Adipocyte (in vitro differentiated cells): ENCODE measurements around the gene ANAPC15.

Source experiments
- DNase-seq: peaks from one replicate; pipeline ENCODE4 v3.0.0-alpha.2; 2015; ENCODE audit warnings: low read depth
- H3K27me3 ChIP-seq: replicated peaks from 2 replicates; pipeline ENCODE4 v1.7.0; 2013; ENCODE audit warnings: mild to moderate bottlenecking, low read length, moderate library complexity; ENCODE audit not compliant: control insufficient read depth, insufficient read depth
- H3K36me3 ChIP-seq: 2 replicates; pipeline ENCODE4 v1.7.0; 2013; ENCODE audit warnings: low read length, mild to moderate bottlenecking, moderate library complexity; ENCODE audit not compliant: control insufficient read depth, insufficient read depth, severe bottlenecking
- H3K4me1 ChIP-seq: 2 replicates; pipeline ENCODE4 v1.7.0; 2013; ENCODE audit warnings: mild to moderate bottlenecking, low read length, moderate library complexity; ENCODE audit not compliant: control insufficient read depth, insufficient read depth
- H3K4me3 ChIP-seq: 2 replicates; pipeline ENCODE4 v1.7.0; 2013; ENCODE audit warnings: mild to moderate bottlenecking, low read length, moderate library complexity
- H3K9ac ChIP-seq: 2 replicates; pipeline ENCODE4 v1.7.0; 2013; ENCODE audit warnings: mild to moderate bottlenecking, low read length, moderate library complexity
- H3K9me3 ChIP-seq: 2 replicates; pipeline ENCODE4 v1.7.0; 2013; ENCODE audit warnings: mild to moderate bottlenecking, low read length, moderate library complexity; ENCODE audit not compliant: control insufficient read depth

Gene ANAPC15

DNA sequence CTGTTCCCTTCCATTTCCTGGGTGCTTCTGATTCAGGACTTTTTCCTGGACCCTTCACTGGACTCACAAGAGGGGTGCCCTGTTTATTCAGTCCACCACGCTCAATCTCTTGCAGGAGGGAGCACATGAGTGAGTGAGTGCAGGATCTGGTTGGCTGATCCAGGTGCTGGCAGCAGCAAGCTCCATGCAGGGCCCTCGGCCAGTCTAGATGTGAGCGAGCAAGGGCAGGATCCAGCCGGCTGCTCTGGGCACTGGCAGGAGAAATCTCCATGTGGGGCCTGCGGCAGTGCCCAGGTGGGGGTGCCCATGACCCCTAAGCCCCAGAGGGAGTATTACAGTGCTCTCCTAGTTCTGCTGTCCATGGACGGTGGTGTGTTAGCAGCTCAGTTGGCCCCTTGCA, 11.6 kb upstream of the ANAPC15 start:
- Histone ChIP-seq H3K27me3 (no peaks in the 10 kb centered on the region), H3K9me3 (peaks cover 5% of the 10 kb centered on the region), H3K9ac (no peak overlapping the region), H3K4me1 (peaks cover 6% of the 10 kb centered on the region), H3K4me3 (no peak overlapping the region), H3K36me3 (no peaks in the 10 kb centered on the region)
- DNase-seq: no peak

DNA sequence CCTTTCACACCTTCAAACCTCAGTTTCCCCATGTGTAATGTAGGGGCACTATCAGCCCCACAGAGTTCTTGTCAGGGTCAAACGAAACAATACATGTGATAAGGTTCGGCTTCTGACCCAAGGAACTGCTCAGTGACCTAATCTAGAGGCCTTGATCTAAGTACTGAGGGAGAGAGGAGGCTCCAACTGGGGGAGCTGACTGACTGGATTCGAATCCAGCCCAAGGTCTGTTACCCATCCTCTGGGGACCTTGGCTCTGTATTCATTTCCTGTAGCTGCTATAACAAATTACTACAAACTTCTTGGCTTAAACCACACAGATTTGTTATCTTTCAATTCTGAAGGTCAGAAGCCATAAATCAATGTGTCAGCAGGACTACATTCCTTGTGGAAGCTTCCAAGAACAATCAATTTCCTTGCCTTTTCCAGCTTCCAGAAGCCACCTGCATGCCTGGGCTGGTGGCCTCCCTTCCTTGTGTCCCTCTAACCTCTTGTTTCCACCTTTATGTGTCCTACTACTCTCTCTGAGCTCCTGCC, 10.7 kb upstream of the ANAPC15 start:
- Histone ChIP-seq H3K9ac (no peak overlapping the region), H3K9me3 (no peaks in the 10 kb centered on the region)
- DNase-seq: no peak

DNA sequence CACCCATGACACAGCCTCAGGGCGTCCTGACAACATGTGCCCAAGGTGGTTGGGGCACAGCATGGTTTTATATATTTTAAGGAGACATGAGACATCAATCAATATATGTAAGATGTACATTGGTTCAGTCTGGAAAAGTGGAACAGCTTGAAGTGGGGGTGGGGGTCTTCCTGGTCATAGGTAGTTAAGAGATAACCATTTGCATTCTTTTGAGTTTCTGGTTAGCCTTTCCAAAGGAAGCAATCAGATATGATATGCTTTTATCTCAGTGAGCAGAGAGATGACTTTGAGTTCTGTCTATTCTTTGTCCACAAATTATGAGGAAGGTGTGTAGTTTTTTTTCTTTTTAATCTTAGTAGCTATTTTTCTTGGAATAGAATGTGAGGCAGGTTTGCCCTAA, 10.1 kb upstream of the ANAPC15 start:
- no peak overlapping the region for H3K4me3 ChIP-seq
- no peaks in the 10 kb centered on the region for H3K27me3 ChIP-seq
- H3K36me3 ChIP-seq: no peaks in the 10 kb centered on the region
- no peak for DNase-seq
- no peak overlapping the region for H3K9ac ChIP-seq
- no peaks in the 10 kb centered on the region for H3K9me3 ChIP-seq
- H3K4me1 ChIP-seq: peaks cover 14% of the 10 kb centered on the region

More for the DNA sequence above, 10.7 kb upstream of the ANAPC15 start:
- H3K36me3 ChIP-seq: no peaks in the 10 kb centered on the region
- H3K4me1 ChIP-seq: peaks cover 13% of the 10 kb centered on the region
- no peak overlapping the region for H3K4me3 ChIP-seq
- no peaks in the 10 kb centered on the region for H3K27me3 ChIP-seq

DNA sequence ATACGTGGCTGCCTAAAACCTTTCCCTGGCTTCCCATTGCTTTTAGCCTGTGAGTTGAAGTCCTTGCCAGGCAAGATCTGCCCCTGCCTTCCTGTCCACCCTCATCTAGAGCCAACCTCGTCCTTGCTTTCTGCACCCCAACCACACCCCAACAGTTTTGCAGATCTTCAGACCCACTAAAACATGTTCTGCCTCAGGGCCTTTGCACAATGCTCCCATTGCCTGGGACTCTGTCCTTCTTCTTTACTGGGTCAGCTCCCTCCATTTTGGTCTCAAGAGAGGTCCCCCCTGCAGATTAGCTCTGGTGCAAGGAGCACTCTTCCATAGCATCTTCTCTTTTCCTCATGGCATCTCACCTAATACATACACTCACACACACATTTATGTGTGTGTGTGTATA, 8.4 kb upstream of the ANAPC15 start:
- no peak for DNase-seq
- H3K9ac ChIP-seq: no peak overlapping the region
- no peaks in the 10 kb centered on the region for H3K36me3 ChIP-seq
- no peaks in the 10 kb centered on the region for H3K27me3 ChIP-seq
- no peak overlapping the region for H3K4me3 ChIP-seq
- peaks cover 14% of the 10 kb centered on the region for H3K4me1 ChIP-seq
- H3K9me3 ChIP-seq: no peaks in the 10 kb centered on the region

DNA sequence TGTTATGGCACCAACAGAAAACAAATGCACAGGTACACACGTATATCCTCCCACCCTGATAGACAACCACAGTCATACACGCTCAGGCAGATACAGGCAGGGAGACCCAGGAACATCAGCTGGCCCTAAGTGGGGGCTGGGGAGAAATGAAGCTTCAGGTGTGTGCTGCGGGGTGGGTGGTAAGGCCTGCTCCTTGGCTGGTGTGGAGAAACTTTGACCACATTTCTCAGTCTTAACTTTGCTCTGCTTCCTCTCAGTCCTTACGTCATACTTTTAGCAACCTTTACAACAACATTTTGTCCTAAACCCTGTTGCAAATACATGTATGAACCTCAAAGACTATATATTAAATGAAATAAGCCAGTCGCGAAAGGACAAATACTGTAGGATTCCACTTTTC, 6.7 kb upstream of the ANAPC15 start:
- no peak for DNase-seq
- no peaks in the 10 kb centered on the region for H3K36me3 ChIP-seq
- H3K9me3 ChIP-seq: no peaks in the 10 kb centered on the region
- no peak overlapping the region for H3K4me3 ChIP-seq
- H3K4me1 ChIP-seq: peaks cover 14% of the 10 kb centered on the region
- H3K9ac ChIP-seq: peak overlapping the region; percentile 37
- no peaks in the 10 kb centered on the region for H3K27me3 ChIP-seq

DNA sequence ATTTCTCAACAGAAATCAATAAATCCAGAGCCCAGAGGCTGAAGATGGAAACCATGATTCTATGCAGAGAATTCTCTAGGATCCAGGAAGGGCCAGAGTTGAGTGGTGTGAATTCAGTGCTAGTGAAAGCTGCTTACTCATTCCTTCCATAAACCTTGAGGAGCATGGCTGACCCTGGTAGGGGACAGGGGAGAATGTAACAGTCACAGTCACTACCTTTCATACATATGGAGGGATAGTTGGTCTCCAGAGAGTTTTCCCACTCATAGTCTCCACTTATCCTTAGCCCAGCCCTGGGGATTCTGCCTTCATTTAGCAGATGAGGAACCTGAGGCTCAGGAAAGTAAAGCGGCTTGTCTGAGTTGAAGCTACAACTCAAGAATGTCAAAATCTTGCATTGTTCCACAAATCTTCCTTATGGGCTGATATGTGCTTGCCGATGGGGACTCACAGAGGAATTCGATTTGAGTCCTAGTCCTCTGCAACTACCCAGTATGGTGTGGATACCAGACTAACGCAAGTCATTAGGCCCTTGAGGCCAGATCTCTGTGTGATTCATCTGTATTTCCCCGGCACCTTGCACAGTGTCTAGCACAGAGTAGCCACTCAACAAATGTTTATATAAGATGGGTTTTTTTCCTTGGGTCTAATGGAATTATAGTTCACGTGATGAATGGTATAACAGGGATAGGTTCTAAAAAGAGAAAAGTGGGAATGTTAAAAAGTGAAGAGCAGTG, 3.7 kb upstream of the ANAPC15 start:
- H3K9me3 ChIP-seq: no peaks in the 10 kb centered on the region
- no peak overlapping the region for H3K4me3 ChIP-seq
- no peaks in the 10 kb centered on the region for H3K27me3 ChIP-seq
- DNase-seq: no peak
- H3K36me3 ChIP-seq: no peaks in the 10 kb centered on the region
- H3K9ac ChIP-seq: no peak overlapping the region
- H3K4me1 ChIP-seq: peaks cover 35% of the 10 kb centered on the region

DNA sequence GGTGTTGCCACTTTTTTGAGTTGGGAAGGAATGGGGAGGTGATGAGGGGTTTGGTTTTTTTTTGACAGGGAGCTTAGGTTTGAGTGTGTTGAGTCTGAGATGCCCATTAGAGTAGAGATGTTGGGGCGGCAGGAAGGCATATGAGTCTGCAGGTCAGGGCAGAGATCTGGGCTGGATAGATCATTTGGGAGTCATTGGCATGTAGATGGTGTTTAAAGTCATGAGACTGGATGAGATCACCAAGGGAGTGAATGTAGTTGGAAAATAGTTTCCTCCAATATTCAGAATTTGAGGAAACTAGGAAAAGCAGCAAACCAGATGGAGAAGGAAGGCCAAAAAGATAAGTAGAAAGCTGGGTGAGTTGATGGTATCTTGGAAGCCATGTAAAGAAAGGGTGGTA, 2.1 kb upstream of the ANAPC15 start:
- H3K4me3 ChIP-seq: no peak overlapping the region
- H3K9ac ChIP-seq: no peak overlapping the region
- H3K9me3 ChIP-seq: no peaks in the 10 kb centered on the region
- peaks cover 35% of the 10 kb centered on the region for H3K4me1 ChIP-seq
- DNase-seq: no peak
- H3K36me3 ChIP-seq: no peaks in the 10 kb centered on the region
- no peaks in the 10 kb centered on the region for H3K27me3 ChIP-seq

DNA sequence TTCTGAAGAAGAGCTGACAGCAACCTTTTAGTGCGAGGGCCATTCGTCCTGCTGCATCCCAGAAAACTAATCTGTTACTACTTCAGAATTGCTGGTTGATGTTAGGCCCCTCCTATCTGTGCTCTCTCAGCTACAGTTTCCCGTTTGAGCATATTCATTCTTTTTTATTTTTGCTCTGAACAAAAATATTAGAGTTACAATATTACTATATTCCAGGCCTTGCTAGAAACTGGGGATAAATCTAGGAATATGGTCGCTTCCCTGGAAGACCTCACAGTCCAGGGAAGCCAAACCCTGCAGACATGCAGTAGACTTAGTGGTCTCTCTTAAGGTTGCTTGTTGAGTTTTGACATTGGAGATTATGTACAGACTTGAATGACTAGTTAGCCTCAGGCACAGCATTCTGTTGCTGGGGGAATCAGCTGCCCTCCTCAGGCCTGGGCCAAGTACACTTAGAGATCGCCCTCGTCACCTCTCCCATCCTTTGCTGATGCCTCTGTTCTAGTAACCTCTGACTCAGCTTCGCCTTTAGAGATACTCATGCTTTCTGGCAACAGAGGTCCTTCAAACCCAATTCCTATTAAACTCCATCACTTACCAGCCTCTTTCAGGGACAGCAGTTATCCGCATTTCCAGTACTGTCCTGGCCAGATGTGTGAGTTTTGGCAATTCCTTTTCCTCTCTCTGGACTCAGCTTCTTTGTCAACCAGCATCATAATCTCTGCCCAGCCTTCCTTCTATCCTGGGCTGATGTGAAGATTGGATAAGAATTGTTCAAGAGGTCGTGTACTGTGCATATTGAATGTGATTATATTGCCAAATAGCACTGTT, 698 bp upstream of the ANAPC15 start:
- H3K36me3 ChIP-seq: no peaks in the 10 kb centered on the region
- peak overlapping the region; percentile 89 for H3K4me3 ChIP-seq
- H3K9me3 ChIP-seq: no peaks in the 10 kb centered on the region
- no peaks in the 10 kb centered on the region for H3K27me3 ChIP-seq
- peak overlapping the region; percentile 97 for H3K9ac ChIP-seq
- peaks cover 23% of the 10 kb centered on the region for H3K4me1 ChIP-seq
- DNase-seq: peak; percentile 33

DNA sequence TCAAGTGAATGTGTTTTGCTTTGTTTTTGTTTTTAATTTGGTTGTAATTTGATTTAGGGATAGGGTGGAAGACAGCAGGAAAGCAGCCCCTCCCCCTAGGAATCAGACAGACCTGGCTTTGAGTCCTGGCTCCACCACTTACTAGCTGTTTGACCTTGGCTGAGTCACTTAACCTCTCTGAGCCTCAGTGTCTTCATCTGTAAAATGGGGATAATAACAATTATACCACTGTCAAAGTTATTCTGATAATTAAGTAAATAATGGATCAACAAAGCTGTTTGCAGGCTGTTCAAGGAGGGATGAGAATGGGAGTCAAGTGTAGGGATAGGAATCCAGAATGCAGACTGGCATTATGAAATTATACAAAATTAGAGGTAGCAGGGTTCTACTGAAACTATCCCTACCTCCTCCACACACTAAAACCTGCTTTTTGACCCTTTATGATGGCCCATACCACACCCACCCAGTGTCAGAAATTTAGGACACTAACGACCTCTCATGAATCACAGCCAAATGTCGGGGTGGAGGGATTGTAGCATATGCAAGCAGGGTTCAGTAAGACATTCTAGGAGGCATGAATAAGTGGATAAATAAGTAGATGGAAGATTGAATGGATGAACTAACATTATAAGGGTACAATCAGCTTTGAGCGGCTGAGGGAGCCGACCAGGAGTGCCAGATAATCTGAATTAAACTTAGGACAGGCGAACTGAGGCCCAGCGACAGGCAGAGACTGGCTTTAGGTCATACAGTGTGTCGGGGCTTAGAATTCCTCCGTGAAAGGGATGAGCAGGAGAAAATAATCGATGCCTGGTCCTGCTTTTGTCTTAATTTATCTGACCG, 974 bp downstream of the ANAPC15 start:
- Histone ChIP-seq H3K36me3 (no peaks in the 10 kb centered on the region), H3K9ac (peak overlapping the region; percentile 97), H3K9me3 (no peaks in the 10 kb centered on the region), H3K4me1 (peaks cover 22% of the 10 kb centered on the region), H3K4me3 (peak overlapping the region; percentile 89), H3K27me3 (no peaks in the 10 kb centered on the region)
- DNase-seq: no peak

DNA sequence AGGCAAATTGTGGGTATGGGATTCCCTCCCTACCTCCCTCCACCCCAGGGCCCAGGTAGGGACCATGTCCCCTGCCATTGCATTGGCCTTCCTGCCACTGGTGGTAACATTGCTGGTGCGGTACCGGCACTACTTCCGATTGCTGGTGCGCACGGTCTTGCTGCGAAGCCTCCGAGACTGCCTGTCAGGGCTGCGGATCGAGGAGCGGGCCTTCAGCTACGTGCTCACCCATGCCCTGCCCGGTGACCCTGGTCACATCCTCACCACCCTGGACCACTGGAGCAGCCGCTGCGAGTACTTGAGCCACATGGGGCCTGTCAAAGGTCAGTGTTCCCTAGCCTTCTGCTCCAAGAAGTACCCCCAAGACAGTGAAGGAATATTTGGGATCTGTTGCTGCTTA, 6.6 kb downstream of the ANAPC15 start, which contains the start of gene TOMT:
TOMT (plus strand) TSS at position 37 of the 400 bp plus-strand sequence; CDS start at position 65, 28 bp downstream.
- no peaks in the 10 kb centered on the region for H3K27me3 ChIP-seq
- H3K4me3 ChIP-seq: no peak within 1 kb of the TSS
- H3K36me3 ChIP-seq: no peaks in the 10 kb centered on the region
- DNase-seq: no peak
- H3K9ac ChIP-seq: no peak within 1 kb of the TSS
- no peaks in the 10 kb centered on the region for H3K9me3 ChIP-seq
- peaks cover 19% of the 10 kb centered on the region for H3K4me1 ChIP-seq
